PC-3 (cell line): Measurements from ENCODE around the gene SEC22A. TPM values are rescaled to one million over a fixed set of nuclear protein-coding genes. Genes with fewer than 3 reads are reported as not detected.
"Not testable (repeated sequence)": the region's sequence is repeated elsewhere in the genome, so short reads cannot be mapped to it uniquely, and the experiment has no call there.

Experiments
- ATAC-seq: fragments of 200-7000 bp; cut with Tn5 transposase; 2 replicates; pipeline ENCODE4 v1.9.1; 2020; ENCODE audit warnings: mild to moderate bottlenecking, moderate library complexity
- BruUV-seq: library from RNA; stranded (reverse); fragments of 400-500 nt; replicated peaks from 2 replicates; lab custom pipeline; 2021; lab: Mats Ljungman, UMichigan
- CTCF ChIA-PET: fragments of 300-600 bp; sonication (Branson Sonifier 250); formaldehyde crosslinking; loops from one replicate; lab custom pipeline; 2022; ENCODE audit warnings: antibody characterized with exemption; lab: Charles Lee
- POLR2A ChIA-PET: fragments of 300-600 bp; sonication (Branson Sonifier 250); formaldehyde crosslinking; loops from one replicate; lab custom pipeline; 2022; ENCODE audit warnings: antibody characterized with exemption; ENCODE audit not compliant: unreplicated experiment; lab: Charles Lee
- DNase-seq: peaks from one replicate; pipeline ENCODE4 v3.0.0-alpha.2; 2015
- H2AFZ ChIP-seq: fragments of 300-600 bp; sonication (generic); 2 replicates; pipeline ENCODE4 v1.6.0; 2016; ENCODE audit warnings: antibody characterized with exemption, low read length
- H3F3A ChIP-seq: fragments of 300-600 bp; sonication (generic); one replicate; pipeline ENCODE4 v1.6.0; 2017; ENCODE audit warnings: antibody characterized with exemption, low read length, control low read depth, mild to moderate bottlenecking; ENCODE audit not compliant: unreplicated experiment
- H3K27ac ChIP-seq: fragments of 300-600 bp; sonication (generic); 2 replicates; pipeline ENCODE4 v1.5.1; 2016; ENCODE audit warnings: mild to moderate bottlenecking, low read length
- H3K27me3 ChIP-seq: fragments of 300-600 bp; sonication (generic); 2 replicates; pipeline ENCODE4 v1.6.1; 2016; ENCODE audit warnings: low read length, mixed read lengths
- H3K36me3 ChIP-seq: fragments of 300-600 bp; sonication (generic); 2 replicates; pipeline ENCODE4 v1.6.1; 2016; ENCODE audit warnings: low read depth, mixed run types, low read length, mixed read lengths
- H3K4me1 ChIP-seq: fragments of 300-600 bp; sonication (generic); 2 replicates; pipeline ENCODE4 v1.5.1; 2016; ENCODE audit warnings: low read length; ENCODE audit not compliant: insufficient read depth
- H3K4me2 ChIP-seq: fragments of 300-600 bp; sonication (generic); 2 replicates; pipeline ENCODE4 v1.6.0; 2016; ENCODE audit warnings: low read length
- H3K4me3 ChIP-seq: fragments of 300-600 bp; sonication (generic); 2 replicates; pipeline ENCODE4 v1.5.1; 2016; ENCODE audit warnings: mild to moderate bottlenecking, low read length, mixed read lengths
- H3K79me2 ChIP-seq: fragments of 300-600 bp; sonication (generic); 2 replicates; pipeline ENCODE4 v1.6.1; 2017; ENCODE audit warnings: low read length, mixed read lengths
- H3K9ac ChIP-seq: fragments of 300-600 bp; sonication (generic); 2 replicates; pipeline ENCODE4 v1.6.0; 2016; ENCODE audit warnings: mild to moderate bottlenecking, low read length
- H3K9me2 ChIP-seq: fragments of 300-600 bp; sonication (generic); replicated peaks from 2 replicates; pipeline ENCODE4 v1.6.1; 2016; ENCODE audit warnings: mixed run types, low read length, mixed read lengths
- H3K9me3 ChIP-seq: fragments of 300-600 bp; sonication (generic); 2 replicates; pipeline ENCODE4 v1.6.1; 2016; ENCODE audit warnings: low read length, mixed read lengths
- H4K20me1 ChIP-seq: fragments of 300-600 bp; sonication (generic); 2 replicates; pipeline ENCODE4 v1.6.1; 2016; ENCODE audit warnings: low read length, mixed read lengths
- CTCF ChIP-seq: fragments of 300-600 bp; sonication (generic); conservative IDR thresholded peaks from 2 replicates; pipeline ENCODE4 v1.5.1; 2017; ENCODE audit warnings: antibody characterized with exemption, low read depth, mild to moderate bottlenecking, low read length
- EZH2 ChIP-seq: fragments of 300-600 bp; sonication (generic); IDR thresholded peaks from one replicate; pipeline ENCODE4 v1.6.1; 2017; ENCODE audit warnings: antibody characterized with exemption, mild to moderate bottlenecking, low read length; ENCODE audit not compliant: unreplicated experiment
- EZH2phosphoT487 ChIP-seq: fragments of 300-600 bp; sonication (generic); IDR thresholded peaks from 2 replicates; pipeline ENCODE4 v1.6.1; 2018; ENCODE audit warnings: mild to moderate bottlenecking, antibody characterized with exemption, low read length, borderline replicate concordance
- intact Hi-C: fragments of 100-400 bp; cut with micrococcal nuclease; formaldehyde crosslinking; loops from 2 replicates; pipeline ENCODE4 v1.9.0; 2023
- total RNA-seq: library from RNA; depleted of rRNA; stranded (reverse); fragments of >200 nt; gene quantifications from 2 replicates; pipeline ENCODE4 v1.2.3, GENCODE V29; 2014

SEC22A gene
- total RNA-seq, 1 experiment from 2014 or later = 37.9 TPM

DNA sequence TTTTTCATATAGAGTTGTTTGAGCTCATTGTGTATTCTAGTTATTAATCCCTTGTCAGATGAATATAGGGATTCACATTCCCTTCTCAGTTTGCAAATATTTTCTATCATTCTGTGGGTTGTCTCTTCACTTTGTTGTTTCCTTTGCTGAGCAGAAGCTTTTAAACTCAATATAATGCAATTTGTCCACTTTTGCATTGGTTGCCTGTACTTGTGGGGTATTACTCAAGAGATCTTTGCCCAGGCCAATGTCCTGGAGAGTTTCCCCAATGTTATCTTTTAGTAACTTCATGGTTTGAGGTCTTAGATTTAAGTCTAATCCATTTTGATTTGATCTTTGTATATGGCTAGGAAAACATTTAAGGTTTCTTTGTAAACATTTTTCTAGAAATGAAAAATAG is 24.8 kb downstream of the SEC22A start:
- H3K4me3 ChIP-seq = no peak overlapping the region
- H4K20me1 ChIP-seq = no peaks in the 10 kb centered on the region
- no peaks in the 10 kb centered on the region for H3K27me3 ChIP-seq
- no peaks in the 10 kb centered on the region for H3K79me2 ChIP-seq
- ATAC-seq = no peak
- TF ChIP-seq EZH2 = no peak
- TF ChIP-seq EZH2phosphoT487 = no peak
- no peak for TF ChIP-seq CTCF
- peaks cover 6% of the 10 kb centered on the region for H3K9me3 ChIP-seq
- CTCF ChIA-PET = no interaction called here
- no peak overlapping the region for H3K4me2 ChIP-seq
- H3F3A ChIP-seq = no peaks in the 10 kb centered on the region
- no peaks in the 10 kb centered on the region for H3K4me1 ChIP-seq
- no peak overlapping the region for H2AFZ ChIP-seq
- H3K9ac ChIP-seq = no peak overlapping the region
- no peak for DNase-seq
- H3K27ac ChIP-seq = no peak overlapping the region
- peaks cover 33% of the 10 kb centered on the region for H3K36me3 ChIP-seq
- POLR2A ChIA-PET = interaction anchor here (0.6 kb wide), 1 partner anchor 44 kb away, joined by 3 read pairs; no protein-coding TSS in a partner anchor
- no TSS peak for BruUV-seq
- no peaks in the 10 kb centered on the region for H3K9me2 ChIP-seq
- intact Hi-C loops = no loop called here

DNA sequence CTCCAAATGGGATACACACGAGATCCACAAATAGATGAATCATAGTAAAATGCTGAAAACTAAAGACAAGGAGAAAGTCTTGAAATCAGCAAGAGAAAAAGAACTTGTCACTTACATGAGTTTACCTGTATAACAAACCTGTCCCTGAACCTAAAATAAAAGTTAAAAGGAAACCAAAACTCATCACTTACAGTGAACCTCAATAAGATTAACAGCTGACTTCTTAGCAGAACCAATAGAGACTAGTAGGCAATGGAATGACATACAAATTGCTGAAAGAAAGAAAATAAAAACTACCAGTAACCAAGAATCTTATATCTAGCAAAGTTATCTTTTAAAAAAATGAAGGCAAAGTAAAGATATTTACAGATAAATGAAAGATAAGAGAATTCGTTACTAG is 27.4 kb downstream of the SEC22A start:
- peaks cover 30% of the 10 kb centered on the region for H3K36me3 ChIP-seq
- H3K27ac ChIP-seq = no peak overlapping the region
- no peaks in the 10 kb centered on the region for H3K27me3 ChIP-seq
- H3K9me3 ChIP-seq = peaks cover 6% of the 10 kb centered on the region
- no peak overlapping the region for H3K4me2 ChIP-seq
- ATAC-seq (no peak), DNase-seq (no peak)
- no peaks in the 10 kb centered on the region for H3K79me2 ChIP-seq
- H3K4me3 ChIP-seq = no peak overlapping the region
- H3F3A ChIP-seq = no peaks in the 10 kb centered on the region
- no peaks in the 10 kb centered on the region for H3K4me1 ChIP-seq
- CTCF ChIA-PET = no interaction called here
- H4K20me1 ChIP-seq = no peaks in the 10 kb centered on the region
- intact Hi-C loops = no loop called here
- H3K9me2 ChIP-seq = no peaks in the 10 kb centered on the region
- TF ChIP-seq CTCF (no peak), EZH2 (no peak), EZH2phosphoT487 (no peak)
- no peak overlapping the region for H2AFZ ChIP-seq
- no peak overlapping the region for H3K9ac ChIP-seq
- POLR2A ChIA-PET = interaction anchor here (1.1 kb wide), 1 partner anchor 11 kb away, joined by 6 read pairs; no protein-coding TSS in a partner anchor
- no TSS peak for BruUV-seq

DNA sequence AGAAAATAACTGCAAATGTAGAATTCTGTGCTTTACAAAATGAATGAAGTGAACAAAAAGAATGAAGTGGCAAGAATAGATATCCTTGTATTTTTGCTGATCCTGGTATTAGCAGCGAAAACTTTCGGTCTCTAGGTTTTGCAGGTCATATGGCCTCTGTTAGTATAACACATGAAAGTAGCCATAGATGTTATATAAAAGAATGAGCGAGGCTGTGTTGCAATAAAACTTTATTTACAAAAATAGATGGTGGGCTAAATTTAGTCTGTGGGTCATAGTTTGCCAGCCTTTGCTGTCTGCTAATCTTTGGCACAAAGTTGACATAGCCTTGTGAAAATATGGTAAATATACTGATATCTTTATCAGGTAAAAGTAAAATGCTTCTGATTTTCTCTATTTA is 35.2 kb downstream of the SEC22A start:
- CTCF ChIA-PET = no interaction called here

GRCh38 chr3:123239186-123239585 is 37.4 kb downstream of the SEC22A start:
- H3K27ac ChIP-seq, H3K9me2 ChIP-seq, POLR2A ChIA-PET, H3K79me2 ChIP-seq, ATAC-seq, H3K27me3 ChIP-seq, H3F3A ChIP-seq, H2AFZ ChIP-seq, H4K20me1 ChIP-seq, H3K9me3 ChIP-seq, H3K9ac ChIP-seq, DNase-seq, intact Hi-C loops, H3K4me3 ChIP-seq, BruUV-seq, H3K4me1 ChIP-seq, H3K4me2 ChIP-seq, CTCF ChIA-PET: not testable (repeated sequence)
- peaks cover 14% of the 10 kb centered on the region; the same call in 1 of the 2 replicates for H3K36me3 ChIP-seq

More for the DNA sequence above, 35.2 kb downstream of the SEC22A start:
- H3K79me2 ChIP-seq = no peaks in the 10 kb centered on the region
- no peak overlapping the region for H3K9ac ChIP-seq
- no peak overlapping the region for H3K4me3 ChIP-seq
- no TSS peak for BruUV-seq
- H4K20me1 ChIP-seq = no peaks in the 10 kb centered on the region
- no peak overlapping the region for H3K4me2 ChIP-seq
- DNase-seq (no peak), ATAC-seq (no peak)
- TF ChIP-seq EZH2phosphoT487 (no peak), CTCF (no peak), EZH2 (no peak)
- H3K27me3 ChIP-seq = no peaks in the 10 kb centered on the region
- intact Hi-C loops = no loop called here
- H3K9me3 ChIP-seq = no peaks in the 10 kb centered on the region
- no peak overlapping the region for H3K27ac ChIP-seq
- H2AFZ ChIP-seq = no peak overlapping the region
- H3K36me3 ChIP-seq = peaks cover 14% of the 10 kb centered on the region; the same call in 1 of the 2 replicates
- no peaks in the 10 kb centered on the region for H3K9me2 ChIP-seq
- no peaks in the 10 kb centered on the region; the same call in 1 of the 2 replicates for H3K4me1 ChIP-seq
- POLR2A ChIA-PET = no interaction called here
- no peaks in the 10 kb centered on the region for H3F3A ChIP-seq
